H1 (cell line): Measurements from ENCODE around the gene GALR1. TPM values are rescaled to one million over a fixed set of nuclear protein-coding genes. Genes with fewer than 3 reads are reported as not detected.

Experiments used
- CTCF ChIA-PET: fragments of 300-600 bp; sonication (Branson Sonifier 250); formaldehyde crosslinking; loops from one replicate; lab custom pipeline; 2021; ENCODE audit not compliant: partially characterized antibody; lab: Charles Lee
- POLR2A ChIA-PET: fragments of 300-600 bp; sonication (Branson Sonifier 250); formaldehyde crosslinking; loops from one replicate; lab custom pipeline; 2021; ENCODE audit warnings: inconsistent platforms; ENCODE audit not compliant: partially characterized antibody; lab: Charles Lee
- DNase-seq, 2 experiments: peaks; one replicate each; pipeline versions ENCODE4 v3.0.0 to v3.0.0-alpha.2; 2010 to 2022; ENCODE audit warnings: low spot score in 2 of 2, low read depth in 1 of 2, mixed read lengths in 1 of 2
- FAIRE-seq: peaks from 2 replicates; lab custom pipeline; 2011; peaks lifted over from hg19 to GRCh38; lab: Jason Lieb, UNC
- H2AFZ ChIP-seq: 2 replicates; pipeline ENCODE4 v1.8.1; 2012; ENCODE audit warnings: low read length, inconsistent platforms
- H2AK5ac ChIP-seq: 2 replicates; pipeline ENCODE4 v1.6.1; 2013; ENCODE audit warnings: low read depth, low read length
- H2BK120ac ChIP-seq: replicated peaks from 2 replicates; pipeline ENCODE3; 2013; ENCODE audit warnings: low read depth, low read length, inconsistent platforms
- H2BK12ac ChIP-seq: 2 replicates; pipeline ENCODE4 v1.6.1; 2013; ENCODE audit warnings: low read depth, low read length
- H2BK15ac ChIP-seq: 2 replicates; pipeline ENCODE4 v1.6.1; 2013; ENCODE audit warnings: low read length
- H2BK20ac ChIP-seq: 2 replicates; pipeline ENCODE4 v1.6.1; 2013; ENCODE audit warnings: low read length
- H2BK5ac ChIP-seq: 2 replicates; pipeline ENCODE4 v1.6.1; 2013; ENCODE audit warnings: low read depth, low read length
- H3K14ac ChIP-seq: 2 replicates; pipeline ENCODE4 v1.6.1; 2013; ENCODE audit warnings: inconsistent platforms; ENCODE audit not compliant: insufficient read length
- H3K18ac ChIP-seq: 2 replicates; pipeline ENCODE4 v1.6.1; 2013; ENCODE audit warnings: low read length; ENCODE audit errors: extremely low read depth
- H3K23ac ChIP-seq: 2 replicates; pipeline ENCODE4 v1.6.1; 2013; ENCODE audit warnings: inconsistent platforms; ENCODE audit not compliant: insufficient read length
- H3K23me2 ChIP-seq: 2 replicates; pipeline ENCODE4 v1.6.1; 2013; ENCODE audit warnings: low read depth, low read length
- H3K27ac ChIP-seq: 2 replicates; pipeline ENCODE4 v1.6.1; 2011; ENCODE audit warnings: low read depth, low read length, inconsistent platforms
- H3K27me3 ChIP-seq, 4 experiments: replicated peaks in 1 of 4; 1 replicate in 1 of 4; 2 replicates in 3 of 4; pipeline versions ENCODE4 v1.6.1 to v1.8.1; 2011 to 2013; ENCODE audit warnings: low read length in 3 of 4, mild to moderate bottlenecking in 3 of 4, inconsistent platforms in 2 of 4, mixed read lengths in 2 of 4, moderate library complexity in 1 of 4; ENCODE audit not compliant: control insufficient read depth in 3 of 4, insufficient read depth in 3 of 4; ENCODE audit errors: extremely low read depth in 1 of 4
- H3K36me3 ChIP-seq, 4 experiments: 2 replicates each; pipeline versions ENCODE4 v1.6.1 to v1.8.1; 2011 to 2013; ENCODE audit warnings: mild to moderate bottlenecking in 4 of 4, low read length in 3 of 4, moderate library complexity in 2 of 4, control low read depth in 1 of 4, inconsistent platforms in 1 of 4; ENCODE audit not compliant: insufficient read depth in 4 of 4, control insufficient read depth in 2 of 4
- H3K4ac ChIP-seq: replicated peaks from 2 replicates; pipeline ENCODE3; 2013; ENCODE audit warnings: low read length, low read depth, mixed read lengths, inconsistent platforms; ENCODE audit not compliant: insufficient read length
- H3K4me1 ChIP-seq, 4 experiments: replicated peaks in 1 of 4; 1 replicate in 1 of 4; 2 replicates in 3 of 4; pipeline versions ENCODE4 v1.6.1 to v1.8.1; 2011 to 2013; ENCODE audit warnings: low read length in 3 of 4, inconsistent platforms in 2 of 4, mixed read lengths in 1 of 4; ENCODE audit not compliant: insufficient read depth in 4 of 4, control insufficient read depth in 3 of 4
- H3K4me2 ChIP-seq, 2 experiments: 2 replicates each; pipeline versions ENCODE4 v1.6.1 to v1.8.1; 2011 to 2013; ENCODE audit warnings: low read depth in 2 of 2, low read length in 2 of 2, control low read depth in 1 of 2, inconsistent platforms in 1 of 2, mild to moderate bottlenecking in 1 of 2; ENCODE audit not compliant: insufficient read depth in 1 of 2
- H3K4me3 ChIP-seq, 4 experiments: fragments of 200-600, 300-600 bp in 1 of 4; sonication (generic), shearing (Covaris generic), sonication (Bioruptor Twin) in 1 of 4; 2 replicates each; pipeline versions ENCODE4 v1.5.1 to v1.8.1; 2011 to 2016; ENCODE audit warnings: low read length in 4 of 4, low read depth in 3 of 4, control low read depth in 2 of 4, inconsistent platforms in 2 of 4, mild to moderate bottlenecking in 2 of 4, mixed read lengths in 1 of 4, moderate library complexity in 1 of 4; ENCODE audit not compliant: insufficient read depth in 2 of 4; ENCODE audit errors: extremely low read depth in 1 of 4
- H3K56ac ChIP-seq: replicated peaks from 2 replicates; pipeline ENCODE3; 2013; ENCODE audit warnings: low read depth, mild to moderate bottlenecking, mixed read lengths, low read length, inconsistent platforms; ENCODE audit not compliant: insufficient read length
- H3K79me1 ChIP-seq: 2 replicates; pipeline ENCODE4 v1.6.1; 2013; ENCODE audit warnings: low read depth, low read length, control low read depth
- H3K79me2 ChIP-seq, 2 experiments: 2 replicates each; pipeline versions ENCODE4 v1.6.1 to v1.8.1; 2012 to 2013; ENCODE audit warnings: low read length in 2 of 2, mild to moderate bottlenecking in 2 of 2, inconsistent platforms in 1 of 2; ENCODE audit not compliant: insufficient read depth in 2 of 2, control insufficient read depth in 1 of 2
- H3K9ac ChIP-seq, 4 experiments: replicated peaks in 1 of 4; 1 replicate in 1 of 4; 2 replicates in 3 of 4; pipeline versions ENCODE4 v1.6.1 to v1.8.1; 2011 to 2013; ENCODE audit warnings: low read depth in 3 of 4, low read length in 3 of 4, control low read depth in 2 of 4, mild to moderate bottlenecking in 2 of 4, moderate library complexity in 2 of 4, inconsistent platforms in 1 of 4; ENCODE audit errors: extremely low read depth in 1 of 4
- H3K9me3 ChIP-seq, 2 experiments: 2 replicates each; pipeline versions ENCODE4 v1.6.1 to v1.8.1; 2012 to 2013; ENCODE audit warnings: mild to moderate bottlenecking in 2 of 2, moderate library complexity in 2 of 2, control low read depth in 1 of 2, inconsistent platforms in 1 of 2, low read depth in 1 of 2, low read length in 1 of 2, mixed read lengths in 1 of 2; ENCODE audit not compliant: insufficient read depth in 2 of 2
- H4K20me1 ChIP-seq, 2 experiments: replicated peaks in 1 of 2; 2 replicates each; pipeline versions ENCODE3 to v1.8.1; 2011 to 2013; ENCODE audit warnings: inconsistent platforms in 2 of 2, low read length in 2 of 2, mild to moderate bottlenecking in 1 of 2; ENCODE audit not compliant: insufficient read depth in 2 of 2, control insufficient read depth in 1 of 2
- H4K5ac ChIP-seq: 2 replicates; pipeline ENCODE4 v1.6.1; 2013; ENCODE audit warnings: low read length, low read depth, mixed read lengths, inconsistent platforms; ENCODE audit not compliant: insufficient read length
- H4K8ac ChIP-seq: 2 replicates; pipeline ENCODE4 v1.8.0; 2013; ENCODE audit warnings: mild to moderate bottlenecking, moderate library complexity, low read length, inconsistent platforms; ENCODE audit not compliant: insufficient read depth; ENCODE audit errors: extremely low read depth
- H4K91ac ChIP-seq: replicated peaks from 2 replicates; pipeline ENCODE3; 2013; ENCODE audit warnings: low read length, mixed read lengths, inconsistent platforms; ENCODE audit not compliant: insufficient read length
- EGR1 ChIP-seq: IDR thresholded peaks from 2 replicates; pipeline ENCODE4 v1.6.1; 2011; ENCODE audit warnings: low read depth, low read length, borderline replicate concordance
- GTF2F1 ChIP-seq: IDR thresholded peaks from 2 replicates; pipeline ENCODE4 v1.6.1; 2012; ENCODE audit warnings: low read depth, low read length, improper control_type of control experiment, borderline replicate concordance
- KDM1A ChIP-seq: fragments of 200-600, 300-600 bp; sonication (generic); IDR thresholded peaks from 2 replicates; pipeline ENCODE4 v1.7.1; 2016; ENCODE audit warnings: mild to moderate bottlenecking, low read length, borderline replicate concordance
- PHF8 ChIP-seq: fragments of 200-600 bp; sonication (generic); conservative IDR thresholded peaks from 2 replicates; pipeline ENCODE4 v1.7.1; 2012; ENCODE audit warnings: low read depth, mild to moderate bottlenecking, inconsistent platforms, low read length, moderate library complexity
- SIX5 ChIP-seq: IDR thresholded peaks from 2 replicates; pipeline ENCODE4 v1.6.1; 2011; ENCODE audit warnings: mild to moderate bottlenecking, low read depth, low read length
- SP4 ChIP-seq: IDR thresholded peaks from 2 replicates; pipeline ENCODE4 v1.6.1; 2012; ENCODE audit warnings: low read length, inconsistent platforms
- TAF1 ChIP-seq: IDR thresholded peaks from 2 replicates; pipeline ENCODE4 v1.6.1; 2011; ENCODE audit warnings: mild to moderate bottlenecking, low read depth, low read length
- TBP ChIP-seq: IDR thresholded peaks from 2 replicates; pipeline ENCODE4 v1.6.1; 2011; ENCODE audit warnings: low read depth, low read length, improper control_type of control experiment
- YY1 ChIP-seq: IDR thresholded peaks from 2 replicates; pipeline ENCODE4 v1.6.1; 2011; ENCODE audit warnings: low read depth, mild to moderate bottlenecking, low read length
- WGBS, 2 experiments: shearing (Covaris generic) in 1 of 2; methylation state at CpG; one replicate each; pipeline versions ENCODE4 v1.1.6 to v1.1.7; 2013 to 2015; ENCODE audit warnings: low lambda C conversion rate in 2 of 2, mixed read lengths in 2 of 2, inconsistent platforms in 1 of 2, low coverage in 1 of 2, missing lambda C conversion rate in 1 of 2; ENCODE audit not compliant: insufficient replicate concordance in 2 of 2, insufficient coverage in 1 of 2, insufficient read length in 1 of 2; ENCODE audit errors: extremely low coverage in 1 of 2, missing lambda C conversion rate in 1 of 2; 5-methylcytosine and 5-hydroxymethylcytosine counted together
- polyA plus RNA-seq, 7 experiments: library from polyadenylated mRNA; depleted of rRNA in 3 of 7; stranded (reverse) in 5 of 7; unstranded in 2 of 7; fragments of >200 nt in 5 of 7; fragments of 200-250 nt in 2 of 7; gene quantifications; 1 replicate in 5 of 7; 2 replicates in 1 of 7; 4 replicates in 1 of 7; pipeline versions ENCODE4 v1.2.1 to v1.2.3, GENCODE V29; 2011 to 2013; ENCODE audit warnings: missing spikeins in 2 of 7, mixed read lengths in 2 of 7
- total RNA-seq: library from RNA; stranded (reverse); fragmentation: NEBNext Ultra II Directional; extraction: Animal tissue kit (Norgen Biotek cat#: 25700); gene quantifications from 2 replicates; pipeline ENCODE4 v1.2.1, GENCODE V29; 2021
- TF ChIP-seq, protein P1 (sequence below), 3 experiments: IDR thresholded peaks; 1 replicate in 2 of 3; 2 replicates in 1 of 3; pipeline versions ENCODE4 v1.5.1 to v1.6.1; 2011; ENCODE audit warnings: low read length in 3 of 3, mild to moderate bottlenecking in 3 of 3, inconsistent platforms in 2 of 3, low read depth in 1 of 3, moderate library complexity in 1 of 3; ENCODE audit not compliant: insufficient read depth in 1 of 3; ENCODE audit errors: control extremely low read depth in 1 of 3

Gene GALR1
- total and polyA plus RNA-seq, 2 of the 8 experiments (the other 6 are each of a cell fraction or from before 2014, with no cell fraction given), result 0.09 to 1.6 TPM

DNA sequence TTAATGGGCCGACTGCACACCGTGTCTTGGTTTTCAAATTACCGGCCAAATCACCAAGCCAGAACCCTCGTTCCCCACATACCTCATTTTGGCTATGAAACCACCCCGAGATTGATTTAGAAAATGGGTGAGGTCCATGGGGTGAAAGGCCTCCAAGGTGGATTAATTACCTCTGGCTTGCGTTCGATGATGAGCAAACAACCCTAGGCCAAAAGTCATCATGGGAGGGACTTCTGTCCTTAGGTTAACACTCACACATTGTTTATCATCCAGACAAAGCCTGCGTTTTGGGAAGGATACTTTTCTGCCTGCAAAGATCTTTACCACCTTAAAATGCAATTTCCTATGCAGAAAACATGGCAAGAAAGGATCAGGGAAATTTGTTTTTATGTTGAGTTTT lies 48.5 kb downstream of the GALR1 start:
- DNase-seq (no peak), FAIRE-seq (no peak)
- no peak overlapping the region for H2BK5ac ChIP-seq
- no peaks in the 10 kb centered on the region for H3K79me1 ChIP-seq
- no peak overlapping the region for H3K27ac ChIP-seq
- no peak overlapping the region for H4K5ac ChIP-seq
- peaks cover 0 to 8% (median 2%) of the 10 kb centered on the region in 4 experiments; a peak in 3 of 7 replicates for H3K4me1 ChIP-seq
- no peak overlapping the region for H4K8ac ChIP-seq
- no peak overlapping the region for H2BK120ac ChIP-seq
- no peak overlapping the region for H3K4me2 ChIP-seq
- no peak overlapping the region for H2AFZ ChIP-seq
- H2BK20ac ChIP-seq, result no peak overlapping the region
- 77% methylated on average over 7 of the region's 8 CpGs; no CpG with 5 or more reads in 1 of the 2 experiments for WGBS, 2 experiments
- no peaks in the 10 kb centered on the region for H3K27me3 ChIP-seq
- H4K91ac ChIP-seq, result no peak overlapping the region
- no peak overlapping the region for H3K4me3 ChIP-seq
- no peak overlapping the region for H2BK12ac ChIP-seq
- no peak overlapping the region for H3K14ac ChIP-seq
- H3K9ac ChIP-seq, result no peak overlapping the region
- H2BK15ac ChIP-seq, result no peak overlapping the region
- H3K23me2 ChIP-seq, result no peaks in the 10 kb centered on the region
- no peaks in the 10 kb centered on the region for H3K79me2 ChIP-seq
- H3K23ac ChIP-seq, result no peak overlapping the region
- no peak overlapping the region for H3K18ac ChIP-seq
- CTCF ChIA-PET, result no interaction called here
- H4K20me1 ChIP-seq, result no peaks in the 10 kb centered on the region
- no peak for TF ChIP-seq SIX5
- TF ChIP-seq, protein P1, sequence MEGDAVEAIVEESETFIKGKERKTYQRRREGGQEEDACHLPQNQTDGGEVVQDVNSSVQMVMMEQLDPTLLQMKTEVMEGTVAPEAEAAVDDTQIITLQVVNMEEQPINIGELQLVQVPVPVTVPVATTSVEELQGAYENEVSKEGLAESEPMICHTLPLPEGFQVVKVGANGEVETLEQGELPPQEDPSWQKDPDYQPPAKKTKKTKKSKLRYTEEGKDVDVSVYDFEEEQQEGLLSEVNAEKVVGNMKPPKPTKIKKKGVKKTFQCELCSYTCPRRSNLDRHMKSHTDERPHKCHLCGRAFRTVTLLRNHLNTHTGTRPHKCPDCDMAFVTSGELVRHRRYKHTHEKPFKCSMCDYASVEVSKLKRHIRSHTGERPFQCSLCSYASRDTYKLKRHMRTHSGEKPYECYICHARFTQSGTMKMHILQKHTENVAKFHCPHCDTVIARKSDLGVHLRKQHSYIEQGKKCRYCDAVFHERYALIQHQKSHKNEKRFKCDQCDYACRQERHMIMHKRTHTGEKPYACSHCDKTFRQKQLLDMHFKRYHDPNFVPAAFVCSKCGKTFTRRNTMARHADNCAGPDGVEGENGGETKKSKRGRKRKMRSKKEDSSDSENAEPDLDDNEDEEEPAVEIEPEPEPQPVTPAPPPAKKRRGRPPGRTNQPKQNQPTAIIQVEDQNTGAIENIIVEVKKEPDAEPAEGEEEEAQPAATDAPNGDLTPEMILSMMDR (IDR thresholded peaks at IDR 0.05; ENCODE audit: control extremely low read depth in 1 of 3, insufficient read depth in 1 of 3, low read depth in 1 of 3, low read length in 3 of 3), result no peak
- TF ChIP-seq TAF1, result no peak
- no peak for TF ChIP-seq YY1
- no peak for TF ChIP-seq KDM1A
- TF ChIP-seq PHF8, result no peak
- TF ChIP-seq SP4, result no peak
- no peak for TF ChIP-seq EGR1
- no peak for TF ChIP-seq TBP
- no peak for TF ChIP-seq GTF2F1
- no peak overlapping the region for H3K4ac ChIP-seq
- H3K36me3 ChIP-seq, result no peaks in the 10 kb centered on the region
- POLR2A ChIA-PET, result no interaction called here
- H3K9me3 ChIP-seq, result no peaks in the 10 kb centered on the region
- H3K56ac ChIP-seq, result no peak overlapping the region
- H2AK5ac ChIP-seq, result no peak overlapping the region
